Panc1 (cell line): ENCODE measurements around the gene MOCS1.

ENCODE experiments used
- CTCF ChIP-seq: fragments of 450-650 bp; IDR thresholded peaks from 2 replicates; pipeline ENCODE4 v1.5.1; 2017; ENCODE audit warnings: mild to moderate bottlenecking
- POLR2AphosphoS5 ChIP-seq: IDR thresholded peaks from 2 replicates; pipeline ENCODE4 v1.6.1; 2012; ENCODE audit warnings: mild to moderate bottlenecking, low read depth, low read length, moderate library complexity
- REST ChIP-seq, 2 experiments: IDR thresholded peaks; 2 replicates each; pipeline ENCODE4 v1.6.1; 2011 to 2012; ENCODE audit warnings: low read depth in 2 of 2, control low read depth in 1 of 2, low read length in 1 of 2, mild to moderate bottlenecking in 1 of 2, moderate library complexity in 1 of 2; ENCODE audit not compliant: insufficient read depth in 1 of 2
- SIN3A ChIP-seq: IDR thresholded peaks from 2 replicates; pipeline ENCODE4 v1.6.1; 2012; ENCODE audit warnings: low read depth, mild to moderate bottlenecking, low read length, moderate library complexity, borderline replicate concordance; ENCODE audit not compliant: insufficient read depth
- TCF7L2 ChIP-seq: IDR thresholded peaks from 2 replicates; pipeline ENCODE4 v1.6.1; 2011; ENCODE audit warnings: mild to moderate bottlenecking, low read depth, low read length, inconsistent platforms

GRCh38 chr6:39942903-39943580 lies 8.8 kb upstream of the MOCS1 start:
- TF ChIP-seq CTCF (no peak), REST (IDR thresholded peaks at IDR 0.05; ENCODE audit: insufficient read depth in 1 of 2, low read depth in 2 of 2, low read length in 1 of 2) (no peak), POLR2AphosphoS5 (no peak), TCF7L2 (no peak), SIN3A (no peak)
